ENCODE data around the gene PRSS21. TPM values are rescaled to one million over a fixed set of nuclear protein-coding genes. Genes with fewer than 3 reads are reported as not detected.

Gene PRSS21
- polyA plus RNA-seq, 3 donors: 0.30 to 0.49 TPM; not detected in 1

DNA sequence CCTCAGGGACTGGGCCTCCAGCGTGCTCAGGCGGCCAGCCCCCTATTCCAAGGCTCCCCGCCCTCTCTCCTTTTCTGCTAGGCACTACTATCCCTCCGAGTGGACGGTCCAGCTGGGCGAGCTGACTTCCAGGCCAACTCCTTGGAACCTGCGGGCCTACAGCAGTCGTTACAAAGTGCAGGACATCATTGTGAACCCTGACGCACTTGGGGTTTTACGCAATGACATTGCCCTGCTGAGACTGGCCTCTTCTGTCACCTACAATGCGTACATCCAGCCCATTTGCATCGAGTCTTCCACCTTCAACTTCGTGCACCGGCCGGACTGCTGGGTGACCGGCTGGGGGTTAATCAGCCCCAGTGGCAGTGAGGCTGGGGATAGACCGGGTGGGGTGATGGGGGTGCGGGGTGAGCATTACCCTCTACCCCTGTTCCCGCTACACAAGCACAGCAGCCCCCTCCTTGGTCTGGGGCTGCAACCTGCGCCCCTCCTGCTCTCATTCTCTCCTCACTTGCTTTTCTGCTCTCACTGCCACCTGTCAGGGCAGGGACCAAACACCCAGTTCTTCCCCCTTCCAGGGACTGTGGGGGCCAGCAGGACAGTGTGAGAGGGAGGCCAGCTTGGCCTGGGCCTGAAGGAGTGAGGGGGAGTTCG lies 17.7 kb upstream of the PRSS21 start:
- no peak for DNase-seq (ENCODE audit: extremely low read depth in 1 of 11, low read depth in 9 of 11, low spot score in 4 of 11)

DNA sequence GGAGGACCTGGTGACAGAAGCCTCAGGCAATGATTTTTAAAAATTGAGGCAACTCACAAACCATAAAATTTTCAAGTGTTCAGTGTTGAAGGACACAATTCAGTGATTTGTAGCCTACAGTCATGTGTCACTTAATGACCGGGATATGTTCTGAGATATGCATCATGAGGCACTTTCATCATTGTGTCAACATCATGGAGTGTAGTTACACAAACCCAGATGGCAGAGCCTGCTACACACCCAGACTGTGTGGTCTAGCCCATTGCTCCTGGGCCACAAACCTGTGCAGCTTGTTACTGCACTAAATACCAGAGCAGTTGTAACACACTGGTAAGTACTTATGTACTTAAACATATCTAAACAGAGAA lies 17.2 kb upstream of the PRSS21 start:
- DNase-seq (ENCODE audit: extremely low read depth in 1 of 11, low read depth in 9 of 11, low spot score in 4 of 11): no peak

- DNase-seq (ENCODE audit: extremely low read depth in 1 of 11, low read depth in 9 of 11, low spot score in 4 of 11): no peak
Observed at GRCh38 chr16:2803545-2804195, 13.4 kb upstream of the PRSS21 start.

DNA sequence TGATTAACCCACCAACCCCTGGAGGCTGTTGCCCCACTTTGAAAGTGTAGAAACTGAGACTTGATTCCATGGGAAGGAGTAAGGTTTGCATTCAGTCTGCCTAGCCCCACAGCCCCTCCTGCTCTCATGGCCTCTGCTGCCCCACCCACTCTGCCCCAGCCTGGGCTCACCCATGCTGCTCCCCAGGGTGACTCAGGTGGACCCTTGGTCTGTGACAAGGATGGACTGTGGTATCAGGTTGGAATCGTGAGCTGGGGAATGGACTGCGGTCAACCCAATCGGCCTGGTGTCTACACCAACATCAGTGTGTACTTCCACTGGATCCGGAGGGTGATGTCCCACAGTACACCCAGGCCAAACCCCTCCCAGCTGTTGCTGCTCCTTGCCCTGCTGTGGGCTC lies 12.3 kb upstream of the PRSS21 start:
- no peak for DNase-seq (ENCODE audit: extremely low read depth in 1 of 11, low read depth in 9 of 11, low spot score in 4 of 11)

- DNase-seq (ENCODE audit: extremely low read depth in 1 of 11, low read depth in 9 of 11, low spot score in 4 of 11): no peak
Observed at GRCh38 chr16:2806286-2806685, 10.8 kb upstream of the PRSS21 start.

DNA sequence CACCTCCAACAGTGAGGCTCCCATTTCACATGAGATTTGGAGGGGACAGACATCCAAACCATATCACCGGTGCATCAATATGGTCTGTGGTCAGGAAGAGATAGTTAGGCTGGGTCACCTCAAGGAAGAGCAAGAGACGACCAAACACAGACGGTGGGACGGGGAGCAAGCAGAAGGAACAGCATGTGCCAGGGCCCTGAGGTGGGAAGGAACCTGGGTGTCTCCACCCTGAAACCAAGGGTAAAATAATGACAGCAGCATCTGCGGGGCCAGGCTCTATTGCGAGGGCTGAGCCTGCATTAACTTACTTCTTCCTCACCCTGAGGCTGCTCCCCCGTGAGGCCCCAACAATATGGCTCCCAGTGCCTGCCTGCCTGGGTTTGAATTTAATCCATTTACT lies 8.9 kb upstream of the PRSS21 start:
- DNase-seq (ENCODE audit: extremely low read depth in 1 of 11, low read depth in 9 of 11, low spot score in 4 of 11): no peak

GRCh38 chr16:2809149-2809760 lies 7.8 kb upstream of the PRSS21 start:
- no peak for DNase-seq (ENCODE audit: extremely low read depth in 1 of 11, low read depth in 9 of 11, low spot score in 4 of 11)

DNA sequence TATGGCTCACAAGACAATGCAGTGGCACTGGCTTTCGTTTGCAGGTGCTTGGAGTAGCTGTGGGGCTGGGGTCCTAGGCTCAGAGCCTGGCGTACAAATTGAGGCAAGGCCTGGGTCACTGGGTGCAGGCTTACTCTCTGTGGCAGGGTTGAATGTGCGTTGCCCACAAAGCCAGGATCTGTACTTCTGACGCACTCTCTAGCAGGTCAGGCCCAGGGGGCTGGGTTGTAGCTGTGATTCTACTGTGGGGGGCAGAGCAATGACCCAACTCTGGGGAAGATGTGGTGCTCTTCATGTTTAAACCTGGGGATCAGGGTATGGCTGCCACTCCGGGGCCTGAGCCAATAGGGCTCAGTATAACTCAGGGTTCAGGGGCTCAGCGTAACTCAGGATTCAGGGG lies 6.4 kb upstream of the PRSS21 start:
- DNase-seq (ENCODE audit: extremely low read depth in 1 of 11, low read depth in 9 of 11, low spot score in 4 of 11): no peak

- no peak for DNase-seq (ENCODE audit: extremely low read depth in 1 of 11, low read depth in 9 of 11, low spot score in 4 of 11)
Observed at GRCh38 chr16:2811703-2812471, 5.2 kb upstream of the PRSS21 start.

- no peak for DNase-seq (ENCODE audit: extremely low read depth in 1 of 11, low read depth in 9 of 11, low spot score in 4 of 11)
Observed at GRCh38 chr16:2813771-2814221, 3.2 kb upstream of the PRSS21 start.

DNA sequence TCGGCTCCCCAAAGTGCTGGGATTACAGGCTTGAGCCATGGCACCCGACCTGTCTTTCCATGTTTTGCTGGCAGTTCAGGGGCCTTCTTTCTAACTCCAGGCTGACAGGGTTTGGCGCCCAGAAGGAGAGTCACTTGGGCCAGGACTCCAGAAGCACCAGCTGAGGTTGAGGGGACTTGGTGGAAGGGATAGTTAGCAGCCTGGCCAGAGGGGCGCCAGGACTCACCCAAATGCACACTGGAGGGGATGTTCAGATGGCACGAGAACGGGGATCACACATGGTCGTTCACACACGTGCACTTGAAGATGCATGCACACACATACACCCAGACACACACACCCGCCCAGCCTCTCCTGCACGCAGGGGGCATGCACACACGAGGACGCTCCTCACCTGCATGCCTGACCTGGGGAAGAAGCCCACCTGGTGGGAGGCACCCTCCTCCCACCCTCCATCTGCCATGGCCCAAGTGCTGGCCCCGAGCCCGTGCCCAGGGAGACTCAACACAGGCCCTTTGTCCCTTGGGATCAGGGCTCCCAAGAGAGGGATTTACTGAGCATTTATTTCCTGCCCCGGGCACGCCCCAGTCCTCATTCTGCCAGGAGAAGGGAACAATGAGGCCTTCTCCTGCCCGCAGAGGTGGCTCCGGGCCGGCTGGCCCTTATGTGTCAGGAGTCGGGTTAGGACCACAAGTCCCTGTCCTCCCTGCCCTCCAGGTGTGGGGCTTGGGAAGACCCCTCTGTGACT lies 2.3 kb upstream of the PRSS21 start:
- no peak for DNase-seq (ENCODE audit: extremely low read depth in 1 of 11, low read depth in 9 of 11, low spot score in 4 of 11)

DNA sequence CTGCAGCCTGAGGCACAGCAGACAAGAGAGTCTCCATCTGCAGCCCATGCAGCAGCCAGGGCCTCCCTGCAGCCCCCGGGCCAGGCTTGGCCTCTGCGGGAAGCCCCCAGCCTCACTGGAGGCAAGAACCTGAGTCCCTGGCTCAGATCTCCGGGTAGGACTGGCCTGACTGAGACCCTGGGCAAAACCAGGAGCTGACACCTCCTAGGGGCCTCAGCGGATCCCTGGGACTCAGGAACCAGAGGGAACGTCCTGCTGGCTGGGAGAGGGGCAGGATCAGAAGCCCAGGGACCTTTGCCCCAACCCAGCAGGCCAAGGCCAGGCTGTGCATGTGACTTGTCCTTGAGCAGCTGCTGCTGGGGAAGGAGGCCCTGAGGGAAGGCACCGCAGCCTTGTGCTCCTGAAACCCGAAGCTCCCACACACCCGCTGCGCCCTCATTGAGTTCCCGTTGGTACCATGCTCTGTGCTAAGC lies 1.7 kb upstream of the PRSS21 start:
- DNase-seq (ENCODE audit: extremely low read depth in 1 of 11, low read depth in 9 of 11, low spot score in 4 of 11): no peak

DNA sequence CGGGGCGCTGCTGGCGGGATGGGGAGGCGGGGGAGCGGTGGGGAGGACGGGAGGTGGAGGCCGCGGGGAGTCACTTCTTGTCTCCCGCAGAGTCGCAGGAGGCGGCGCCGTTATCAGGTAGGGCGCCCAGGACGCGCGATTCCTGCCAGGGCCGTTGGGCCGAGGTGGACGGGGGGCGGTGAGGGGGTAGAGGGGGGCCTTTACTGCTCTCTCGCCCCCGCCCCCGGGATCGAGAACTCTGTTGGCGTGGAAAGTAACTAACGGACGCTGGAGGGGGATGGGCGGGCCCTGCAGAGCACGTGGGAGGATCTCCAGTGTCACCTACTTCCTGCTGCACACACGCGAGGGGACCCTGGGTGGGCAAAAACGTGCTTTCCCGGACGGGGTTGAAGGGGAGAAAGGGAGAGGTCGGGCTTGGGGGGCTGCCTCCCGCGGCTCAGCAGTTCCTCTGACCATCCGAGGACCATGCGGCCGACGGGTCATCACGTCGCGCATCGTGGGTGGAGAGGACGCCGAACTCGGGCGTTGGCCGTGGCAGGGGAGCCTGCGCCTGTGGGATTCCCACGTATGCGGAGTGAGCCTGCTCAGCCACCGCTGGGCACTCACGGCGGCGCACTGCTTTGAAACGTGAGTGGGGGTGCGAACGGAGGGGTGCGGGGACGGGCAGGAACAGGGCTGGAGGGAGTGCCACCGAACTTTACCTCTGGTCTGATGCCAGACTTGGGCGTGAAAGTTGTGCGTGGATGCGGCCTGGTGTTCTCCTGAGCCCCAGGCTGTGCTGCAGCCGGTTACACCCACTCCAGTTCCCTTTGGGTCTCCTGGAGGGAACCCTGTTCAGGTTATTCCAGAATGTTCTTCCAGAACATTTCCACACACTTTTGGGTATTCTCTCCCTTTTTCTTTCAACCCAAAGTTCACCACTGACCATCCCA lies 569 bp downstream of the PRSS21 start:
- no peak for DNase-seq (ENCODE audit: extremely low read depth in 1 of 11, low read depth in 9 of 11, low spot score in 4 of 11)

- DNase-seq (ENCODE audit: extremely low read depth in 1 of 11, low read depth in 9 of 11, low spot score in 4 of 11): no peak
Observed at GRCh38 chr16:2818272-2818876, 1.3 kb downstream of the PRSS21 start.

GRCh38 chr16:2819179-2819938 lies 2.3 kb downstream of the PRSS21 start:
- no peak for DNase-seq (ENCODE audit: extremely low read depth in 1 of 11, low read depth in 9 of 11, low spot score in 4 of 11)

- no peak for DNase-seq (ENCODE audit: extremely low read depth in 1 of 11, low read depth in 9 of 11, low spot score in 4 of 11)
Observed at GRCh38 chr16:2819939-2820835, 3.1 kb downstream of the PRSS21 start.

All from renal cortex interstitium (tissue), 11 donors.